Stimulated activated effector memory CD8-positive, alpha-beta T cell treated with anti-CD3 and anti-CD28 coated beads, Interleukin-12 subunit alpha, Interleukin-12 subunit beta, amount 100 ng/mL, for 72 hours (primary cell): ENCODE results near the gene ELMO1.

ENCODE experiments used
- ATAC-seq: fragments of 150-1000 bp; cut with Tn5 transposase; 2 replicates; pipeline ENCODE4 v1.10.0; 2021
- DNase-seq, 2 donors: peaks; one replicate each; pipeline ENCODE4 v3.0.0; 2021 to 2022; ENCODE audit warnings: low spot score in 2 of 2
- H3K27ac Mint-ChIP-seq: one replicate; pipeline ENCODE4 v1.8.0; 2022; ENCODE audit warnings: mild to moderate bottlenecking, mixed read lengths
- H3K36me3 Mint-ChIP-seq: one replicate; pipeline ENCODE4 v1.8.0; 2022; ENCODE audit warnings: mild to moderate bottlenecking, mixed read lengths
- H3K4me1 Mint-ChIP-seq: one replicate; pipeline ENCODE4 v1.8.0; 2022; ENCODE audit warnings: mixed read lengths
- H3K4me3 Mint-ChIP-seq: one replicate; pipeline ENCODE4 v1.8.0; 2022; ENCODE audit warnings: mild to moderate bottlenecking, mixed read lengths
- H3K9me3 Mint-ChIP-seq: one replicate; pipeline ENCODE4 v1.8.0; 2022; ENCODE audit warnings: mixed read lengths

ELMO1 gene

DNA sequence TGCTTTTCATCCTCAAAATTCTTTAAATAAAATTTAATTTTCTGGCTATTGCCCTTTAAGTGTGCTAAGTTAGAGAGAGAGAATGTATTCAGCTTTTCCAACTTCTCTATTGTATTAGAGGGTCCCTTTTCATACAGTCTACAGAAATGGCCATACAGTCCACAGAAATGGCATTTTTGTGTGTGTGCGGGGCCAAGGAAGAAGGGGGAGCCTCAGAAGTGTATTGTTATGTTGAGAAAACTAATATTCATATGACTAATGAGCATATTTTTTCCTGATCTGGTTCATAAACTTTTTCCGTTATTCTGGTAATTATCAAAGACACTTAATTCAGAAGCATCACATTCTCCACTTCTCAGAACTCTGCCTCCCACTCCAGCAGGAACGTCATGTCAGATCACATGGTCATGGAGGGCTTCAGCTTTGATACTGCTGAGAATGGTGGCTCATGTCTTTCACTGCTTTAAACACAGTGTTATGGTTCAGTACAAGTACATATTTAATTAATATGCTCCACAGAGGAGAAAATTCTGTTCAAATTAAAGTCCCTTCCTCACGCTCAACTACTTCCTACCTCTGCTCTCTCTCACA lies 37.1 kb downstream of the ELMO1 start:
- peak; percentile 70 for ATAC-seq
- Mint-ChIP-seq H3K4me3 (peak overlapping the region; percentile 61), H3K36me3 (no peaks in the 10 kb centered on the region), H3K27ac (peak overlapping the region; percentile 87), H3K4me1 (peaks cover 58% of the 10 kb centered on the region), H3K9me3 (peaks cover 3% of the 10 kb centered on the region)
- no peak for DNase-seq

- ATAC-seq (peak; percentile 63), DNase-seq (no peak)
- peak overlapping the region; percentile 61 for H3K4me3 Mint-ChIP-seq
- H3K36me3 Mint-ChIP-seq = no peaks in the 10 kb centered on the region
- peaks cover 3% of the 10 kb centered on the region for H3K9me3 Mint-ChIP-seq
- H3K27ac Mint-ChIP-seq = peak overlapping the region; percentile 87
- H3K4me1 Mint-ChIP-seq = peaks cover 65% of the 10 kb centered on the region
Measured at GRCh38 chr7:37410305-37411229, 38.1 kb downstream of the ELMO1 start.

- Mint-ChIP-seq H3K36me3 (no peaks in the 10 kb centered on the region), H3K4me1 (peaks cover 73% of the 10 kb centered on the region), H3K4me3 (peak overlapping the region; percentile 61), H3K9me3 (peaks cover 3% of the 10 kb centered on the region), H3K27ac (peak overlapping the region; percentile 87)
- ATAC-seq (no peak), DNase-seq (no peak)
Measured at GRCh38 chr7:37409461-37409860, 39.2 kb downstream of the ELMO1 start.

DNA sequence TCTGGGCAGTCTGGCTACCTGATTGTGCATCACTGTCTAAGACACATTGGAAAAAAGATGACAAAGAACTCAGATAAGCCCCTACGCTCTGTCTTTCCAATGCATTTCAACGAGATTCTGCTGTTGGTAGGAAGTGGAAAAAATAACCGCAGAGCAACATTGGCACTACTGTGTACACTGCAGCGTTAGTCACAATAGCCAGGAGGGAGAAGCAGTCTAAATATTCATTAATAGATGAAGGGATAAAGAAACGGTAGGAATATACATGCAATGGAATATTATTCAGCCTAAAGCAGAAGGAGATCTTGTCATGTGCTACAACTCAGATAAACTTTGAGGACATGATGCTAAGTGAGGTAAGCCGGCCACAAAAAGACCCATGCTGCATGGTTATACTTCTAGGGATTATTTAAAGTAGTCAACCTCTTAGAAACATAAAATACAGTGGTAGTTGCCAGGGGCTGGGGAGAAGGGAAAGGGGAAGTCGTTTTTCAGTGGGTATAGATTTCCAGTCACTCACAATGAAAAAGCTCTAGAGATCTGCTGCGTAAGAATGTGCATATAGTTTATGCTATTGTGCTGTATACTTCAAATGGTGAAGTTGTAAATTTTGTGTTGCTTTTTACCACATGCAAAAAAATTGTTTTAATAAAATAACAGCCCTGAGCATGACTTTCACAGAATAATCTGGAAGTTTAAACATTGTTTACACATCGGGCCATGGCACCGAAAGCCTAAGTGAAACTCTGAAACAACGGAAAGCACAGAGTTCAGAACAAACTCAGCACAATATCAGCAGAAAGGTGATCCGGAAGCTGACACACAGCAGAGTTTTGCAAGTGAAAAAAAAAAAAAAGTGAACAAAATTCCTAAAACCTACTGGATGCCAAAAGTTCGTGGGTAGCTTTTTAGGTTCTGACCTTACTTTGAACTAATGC lies 40.1 kb downstream of the ELMO1 start:
- Mint-ChIP-seq H3K36me3 (no peaks in the 10 kb centered on the region), H3K9me3 (peaks cover 3% of the 10 kb centered on the region), H3K4me1 (peaks cover 70% of the 10 kb centered on the region), H3K27ac (peak overlapping the region; percentile 87), H3K4me3 (peak overlapping the region; percentile 61)
- DNase-seq = no peak
- ATAC-seq = peak; percentile 66

GRCh38 chr7:37405603-37406122 lies 43.0 kb downstream of the ELMO1 start:
- H3K9me3 Mint-ChIP-seq = peaks cover 3% of the 10 kb centered on the region
- no peak for ATAC-seq
- no peak for DNase-seq
- H3K4me3 Mint-ChIP-seq = no peak overlapping the region
- H3K4me1 Mint-ChIP-seq = peaks cover 43% of the 10 kb centered on the region
- no peaks in the 10 kb centered on the region for H3K36me3 Mint-ChIP-seq
- no peak overlapping the region for H3K27ac Mint-ChIP-seq

DNA sequence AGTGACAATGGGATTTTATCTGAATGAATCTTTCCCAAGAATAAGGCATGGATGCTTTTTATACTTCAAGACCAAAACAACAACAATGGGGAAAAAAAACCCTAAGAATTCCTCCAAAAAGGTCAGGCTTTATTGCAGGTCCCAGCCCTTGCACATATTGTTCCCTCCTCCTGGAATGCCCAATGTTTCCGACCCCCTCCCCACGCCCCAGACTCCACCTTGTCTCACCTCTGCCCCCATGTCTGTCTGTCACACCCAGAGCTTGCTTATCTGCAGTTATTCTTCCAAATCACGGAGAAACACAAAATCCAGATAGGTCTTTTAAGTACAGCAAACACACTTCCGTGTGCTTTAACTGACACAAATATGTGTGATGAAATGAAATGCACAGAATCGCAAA lies 43.5 kb downstream of the ELMO1 start:
- H3K4me3 Mint-ChIP-seq = no peak overlapping the region
- no peak overlapping the region for H3K27ac Mint-ChIP-seq
- peaks cover 37% of the 10 kb centered on the region for H3K4me1 Mint-ChIP-seq
- H3K36me3 Mint-ChIP-seq = no peaks in the 10 kb centered on the region
- H3K9me3 Mint-ChIP-seq = peaks cover 3% of the 10 kb centered on the region
- DNase-seq = no peak
- ATAC-seq = no peak

DNA sequence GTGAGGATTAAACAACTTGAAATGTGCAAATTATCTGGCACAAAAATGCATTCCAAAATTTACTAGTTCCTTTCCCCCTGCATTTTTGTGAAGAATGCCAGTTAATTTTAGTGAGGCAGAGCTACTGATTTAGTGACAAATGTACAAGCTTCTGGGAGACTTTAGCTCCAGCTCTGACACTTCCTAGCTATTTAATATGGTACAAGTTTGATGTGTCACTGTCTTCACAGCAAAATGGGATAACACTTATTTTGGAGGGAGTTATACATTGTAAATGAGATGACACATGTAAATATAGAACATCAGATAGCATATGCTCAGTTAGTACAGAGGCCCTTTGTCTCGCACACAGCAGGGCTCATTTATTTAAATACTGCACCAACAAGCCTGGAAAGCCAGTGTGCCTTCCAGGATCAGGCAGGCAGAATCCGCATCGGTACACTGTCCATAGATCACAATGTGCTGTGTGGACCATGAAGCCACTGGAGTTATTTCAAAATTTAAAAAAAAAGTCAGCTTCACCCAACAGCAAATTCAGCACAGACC lies 48.7 kb downstream of the ELMO1 start:
- no peak overlapping the region for H3K4me3 Mint-ChIP-seq
- H3K27ac Mint-ChIP-seq = no peak overlapping the region
- peaks cover 26% of the 10 kb centered on the region for H3K4me1 Mint-ChIP-seq
- no peak for DNase-seq
- peaks cover 3% of the 10 kb centered on the region for H3K9me3 Mint-ChIP-seq
- ATAC-seq = no peak
- no peaks in the 10 kb centered on the region for H3K36me3 Mint-ChIP-seq

GRCh38 chr7:37398403-37398802 lies 50.3 kb downstream of the ELMO1 start:
- Mint-ChIP-seq H3K27ac (no peak overlapping the region), H3K4me1 (peaks cover 39% of the 10 kb centered on the region)
- DNase-seq = no peak

DNA sequence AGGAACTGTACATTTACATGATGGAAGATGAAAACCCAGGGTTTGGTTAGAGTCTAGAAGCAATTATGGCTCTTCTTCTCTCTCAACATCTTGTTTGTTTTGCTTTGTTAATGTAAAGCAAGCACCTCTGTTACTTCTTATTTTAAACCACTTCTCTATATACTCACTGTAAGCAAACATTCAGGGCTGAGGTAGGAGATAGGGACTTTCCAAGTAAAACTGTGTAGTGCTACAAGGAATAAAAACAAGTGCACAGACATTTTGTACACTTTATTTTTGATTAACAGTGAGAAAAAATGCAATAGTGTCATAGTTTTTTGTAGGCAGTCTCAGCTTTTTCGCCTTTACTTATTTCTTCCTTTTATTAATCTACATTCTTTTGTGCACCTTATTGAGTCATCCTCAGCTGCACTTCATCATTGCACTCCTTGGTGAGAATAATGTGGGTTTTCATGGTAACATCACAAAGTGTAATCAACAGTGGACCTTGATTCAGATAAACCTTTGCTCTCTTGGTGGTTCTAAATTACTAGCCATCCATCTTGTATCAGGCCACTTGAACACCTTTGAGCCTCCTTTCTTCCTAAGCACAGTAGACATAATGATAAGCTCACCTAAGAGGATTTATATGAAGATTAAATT lies 52.9 kb downstream of the ELMO1 start:
- Mint-ChIP-seq H3K27ac (peak overlapping the region; percentile 83), H3K36me3 (no peaks in the 10 kb centered on the region)

More at GRCh38 chr7:37398403-37398802, 50.3 kb downstream of the ELMO1 start:
- ATAC-seq = no peak
- Mint-ChIP-seq H3K4me3 (no peak overlapping the region), H3K9me3 (peaks cover 3% of the 10 kb centered on the region), H3K36me3 (no peaks in the 10 kb centered on the region)

GRCh38 chr7:37394158-37394557 lies 54.5 kb downstream of the ELMO1 start:
- no peak for DNase-seq

More for the DNA sequence above, 52.9 kb downstream of the ELMO1 start:
- DNase-seq = no peak
- H3K9me3 Mint-ChIP-seq = no peaks in the 10 kb centered on the region
- H3K4me3 Mint-ChIP-seq = no peak overlapping the region
- H3K4me1 Mint-ChIP-seq = peaks cover 54% of the 10 kb centered on the region
- peak; percentile 96 for ATAC-seq

DNA sequence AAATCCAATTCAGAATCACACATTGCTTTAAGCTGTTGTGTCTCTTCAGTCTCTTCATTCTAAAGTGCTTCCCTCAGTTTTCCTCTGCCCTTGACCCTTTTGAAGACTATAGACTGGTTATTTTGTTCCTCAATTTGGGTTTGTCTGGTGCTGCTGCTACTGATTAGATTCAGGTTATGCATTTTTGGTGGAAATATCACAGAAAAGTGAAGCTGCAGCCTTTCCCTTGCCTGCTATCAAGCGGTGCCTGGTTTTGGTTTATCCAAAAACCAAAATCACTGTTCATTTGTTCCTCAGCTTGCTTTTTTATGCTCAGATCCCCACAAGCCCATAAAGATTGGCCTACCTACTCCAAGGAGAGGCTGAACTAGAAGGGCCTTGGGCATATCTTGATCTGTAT lies 55.2 kb downstream of the ELMO1 start:
- no peak for ATAC-seq
- peak overlapping the region; percentile 35 for H3K27ac Mint-ChIP-seq
- H3K4me1 Mint-ChIP-seq = peaks cover 43% of the 10 kb centered on the region
- no peaks in the 10 kb centered on the region for H3K9me3 Mint-ChIP-seq
- no peak for DNase-seq
- H3K4me3 Mint-ChIP-seq = no peak overlapping the region
- no peaks in the 10 kb centered on the region for H3K36me3 Mint-ChIP-seq

More at GRCh38 chr7:37394158-37394557, 54.5 kb downstream of the ELMO1 start:
- H3K27ac Mint-ChIP-seq = no peak overlapping the region
- no peaks in the 10 kb centered on the region for H3K36me3 Mint-ChIP-seq
- H3K9me3 Mint-ChIP-seq = no peaks in the 10 kb centered on the region
- no peak overlapping the region for H3K4me3 Mint-ChIP-seq
- H3K4me1 Mint-ChIP-seq = peaks cover 50% of the 10 kb centered on the region
- no peak for ATAC-seq

GRCh38 chr7:37392673-37393017 lies 56.0 kb downstream of the ELMO1 start:
- H3K27ac Mint-ChIP-seq = no peak overlapping the region
- H3K9me3 Mint-ChIP-seq = no peaks in the 10 kb centered on the region
- ATAC-seq (no peak), DNase-seq (no peak)
- no peak overlapping the region for H3K4me3 Mint-ChIP-seq
- peaks cover 41% of the 10 kb centered on the region for H3K4me1 Mint-ChIP-seq
- no peaks in the 10 kb centered on the region for H3K36me3 Mint-ChIP-seq

GRCh38 chr7:37391791-37392672 lies 56.6 kb downstream of the ELMO1 start:
- Mint-ChIP-seq H3K4me3 (no peak overlapping the region), H3K27ac (peak overlapping the region; percentile 56), H3K36me3 (no peaks in the 10 kb centered on the region), H3K9me3 (no peaks in the 10 kb centered on the region), H3K4me1 (peaks cover 41% of the 10 kb centered on the region)
- ATAC-seq (no peak), DNase-seq (no peak)
